Memory B cell (primary cell): ENCODE results near the gene WBP1.

Experiments
- ATAC-seq: fragments of 150-1000 bp; cut with Tn5 transposase; 2 replicates; pipeline ENCODE4 v1.10.0; 2021; ENCODE audit warnings: low read depth, mild to moderate bottlenecking, moderate library complexity
- DNase-seq, 2 donors: peaks; one replicate each; pipeline ENCODE4 v3.0.0; 2022; ENCODE audit warnings: low spot score in 2 of 2
- H3K27ac Mint-ChIP-seq: one replicate; pipeline ENCODE4 v1.8.0; 2022; ENCODE audit warnings: mild to moderate bottlenecking, moderate library complexity, mixed read lengths
- H3K27me3 Mint-ChIP-seq: one replicate; pipeline ENCODE4 v1.8.0; 2022; ENCODE audit warnings: mixed read lengths
- H3K36me3 Mint-ChIP-seq: one replicate; pipeline ENCODE4 v1.8.0; 2022; ENCODE audit warnings: mild to moderate bottlenecking, mixed read lengths
- H3K4me1 Mint-ChIP-seq: one replicate; pipeline ENCODE4 v1.8.0; 2022; ENCODE audit warnings: mixed read lengths
- H3K4me3 Mint-ChIP-seq: one replicate; pipeline ENCODE4 v1.8.0; 2022; ENCODE audit warnings: mild to moderate bottlenecking, moderate library complexity, mixed read lengths
- H3K9me3 Mint-ChIP-seq: one replicate; pipeline ENCODE4 v1.8.0; 2022; ENCODE audit warnings: mixed read lengths

WBP1 gene

DNA sequence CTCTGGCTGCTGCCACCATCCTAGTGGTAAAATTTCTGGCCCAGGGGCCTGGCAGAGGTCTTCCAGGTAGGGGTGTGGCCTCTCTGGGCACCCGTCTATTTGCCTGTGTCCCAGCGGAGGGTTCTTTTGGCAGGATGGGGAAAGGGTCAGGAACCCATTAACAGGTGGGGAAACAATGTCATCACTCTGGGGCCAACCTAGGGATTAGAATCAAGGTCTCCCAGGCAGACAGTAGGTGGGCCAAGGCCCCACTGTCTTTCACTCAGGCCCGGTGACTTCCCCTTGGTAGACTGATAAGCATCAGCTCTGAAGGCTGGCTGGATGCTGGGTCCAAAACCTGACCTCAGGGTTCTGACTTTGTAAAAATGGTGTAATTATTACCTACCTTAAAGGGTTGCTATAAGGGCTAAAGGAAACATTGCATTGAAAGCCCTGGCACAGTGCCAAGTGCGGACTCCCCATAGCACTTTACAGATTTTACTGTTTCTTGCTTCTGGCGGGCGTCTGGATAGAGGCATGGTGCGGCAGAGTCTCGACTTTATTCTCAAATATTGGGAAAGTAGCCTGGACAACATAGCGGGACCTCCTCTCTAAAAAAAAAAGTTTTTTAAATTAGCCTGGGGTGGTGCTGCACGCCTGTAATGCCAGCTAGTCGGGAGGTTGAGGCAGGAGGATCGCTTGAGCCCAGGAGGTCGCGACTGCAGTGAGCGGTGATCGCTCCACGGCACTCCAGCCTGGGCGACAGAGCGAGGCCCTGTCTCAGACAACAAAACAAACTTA is 38.9 kb downstream of the WBP1 start:
- Mint-ChIP-seq H3K36me3 (peaks cover 17% of the 10 kb centered on the region), H3K27ac (no peak overlapping the region), H3K4me3 (peak overlapping the region; percentile 82), H3K4me1 (peaks cover 13% of the 10 kb centered on the region), H3K27me3 (peaks cover 17% of the 10 kb centered on the region), H3K9me3 (no peaks in the 10 kb centered on the region)
- ATAC-seq (no peak), DNase-seq (no peak)

DNA sequence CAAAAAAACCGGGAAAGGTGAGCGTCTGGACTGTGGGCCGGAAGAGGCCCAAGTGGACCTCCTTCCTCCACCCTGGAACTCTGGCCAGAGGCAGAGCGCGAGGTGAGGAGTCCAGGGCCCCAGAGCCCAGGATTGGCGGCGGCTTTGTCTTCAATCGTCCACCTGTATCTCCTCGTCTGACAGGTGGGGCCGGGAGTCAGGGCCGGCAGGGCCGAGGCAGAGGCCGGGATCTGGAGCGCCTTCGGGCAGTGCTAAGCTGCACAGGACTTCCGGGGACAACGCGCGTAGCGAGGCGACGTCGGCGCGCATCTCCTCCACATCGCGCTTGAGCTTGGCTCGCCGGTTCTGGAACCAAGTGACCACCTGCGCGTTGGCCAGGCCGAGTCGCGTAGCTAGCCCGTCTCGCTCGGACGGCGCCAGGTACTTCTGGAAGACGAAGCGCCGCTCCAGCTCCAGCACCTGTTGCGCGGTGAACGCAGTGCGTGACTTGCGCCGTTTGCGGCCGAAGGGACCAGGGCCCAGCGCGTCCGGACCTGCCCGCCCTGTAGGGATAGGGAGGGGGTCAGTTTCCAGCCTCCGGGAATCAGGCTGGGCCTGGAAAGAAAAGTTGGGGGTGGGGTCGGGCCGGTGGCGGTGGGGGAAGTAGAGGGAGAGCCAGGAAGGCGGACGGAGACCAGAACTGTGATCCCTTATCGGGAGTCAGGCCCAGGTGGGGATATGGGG is 39.7 kb downstream of the WBP1 start:
- peak overlapping the region; percentile 82 for H3K4me3 Mint-ChIP-seq
- ATAC-seq (peak; percentile 28), DNase-seq (no peak)
- H3K9me3 Mint-ChIP-seq: no peaks in the 10 kb centered on the region
- H3K27ac Mint-ChIP-seq: peak overlapping the region; percentile 17
- H3K36me3 Mint-ChIP-seq: peaks cover 12% of the 10 kb centered on the region
- H3K27me3 Mint-ChIP-seq: peaks cover 19% of the 10 kb centered on the region
- peaks cover 13% of the 10 kb centered on the region for H3K4me1 Mint-ChIP-seq

DNA sequence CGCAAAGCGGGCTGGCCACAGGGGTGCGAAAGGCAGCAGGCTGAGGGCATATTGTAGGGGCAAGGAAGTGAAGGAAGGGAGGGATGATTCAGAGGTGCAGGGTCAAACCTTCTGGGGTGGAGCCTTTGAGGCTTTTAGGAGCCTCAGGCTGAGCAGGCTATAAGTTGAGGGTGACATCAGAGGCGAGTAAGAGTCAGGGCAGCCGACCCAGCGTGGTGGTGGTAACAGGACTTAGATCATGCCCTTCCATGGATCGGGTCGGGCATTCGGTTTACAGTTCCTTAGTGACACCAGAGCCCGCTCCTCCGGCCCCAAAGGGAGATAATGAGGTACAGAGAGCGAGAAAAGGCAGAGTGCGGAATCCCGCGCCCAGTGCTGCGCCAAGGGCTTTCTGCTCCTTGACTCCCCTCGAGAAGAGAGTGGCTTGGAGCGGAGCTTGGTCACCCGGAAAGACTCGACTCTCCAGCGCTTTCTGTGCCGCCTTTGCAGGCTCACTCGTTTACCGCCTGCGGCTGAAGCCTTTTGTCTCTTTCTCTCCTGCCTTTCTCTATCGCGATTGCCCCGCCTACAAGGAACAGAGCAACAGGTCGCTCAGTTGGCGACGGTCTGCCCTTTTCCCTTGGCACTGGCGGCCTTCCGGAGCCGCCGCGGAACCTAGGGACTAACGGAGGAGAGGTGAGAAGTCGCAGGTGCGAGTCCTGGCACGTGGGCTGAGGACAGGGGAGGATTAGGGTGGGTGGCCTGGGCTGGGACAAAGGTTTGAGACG is 40.4 kb downstream of the WBP1 start:
- DNase-seq: peak; percentile 16 to 29
- Mint-ChIP-seq H3K36me3 (peaks cover 8% of the 10 kb centered on the region), H3K27me3 (peaks cover 19% of the 10 kb centered on the region), H3K27ac (peak overlapping the region; percentile 17), H3K9me3 (no peaks in the 10 kb centered on the region), H3K4me3 (peak overlapping the region; percentile 82), H3K4me1 (peaks cover 13% of the 10 kb centered on the region)
- ATAC-seq: peak; percentile 26

DNA sequence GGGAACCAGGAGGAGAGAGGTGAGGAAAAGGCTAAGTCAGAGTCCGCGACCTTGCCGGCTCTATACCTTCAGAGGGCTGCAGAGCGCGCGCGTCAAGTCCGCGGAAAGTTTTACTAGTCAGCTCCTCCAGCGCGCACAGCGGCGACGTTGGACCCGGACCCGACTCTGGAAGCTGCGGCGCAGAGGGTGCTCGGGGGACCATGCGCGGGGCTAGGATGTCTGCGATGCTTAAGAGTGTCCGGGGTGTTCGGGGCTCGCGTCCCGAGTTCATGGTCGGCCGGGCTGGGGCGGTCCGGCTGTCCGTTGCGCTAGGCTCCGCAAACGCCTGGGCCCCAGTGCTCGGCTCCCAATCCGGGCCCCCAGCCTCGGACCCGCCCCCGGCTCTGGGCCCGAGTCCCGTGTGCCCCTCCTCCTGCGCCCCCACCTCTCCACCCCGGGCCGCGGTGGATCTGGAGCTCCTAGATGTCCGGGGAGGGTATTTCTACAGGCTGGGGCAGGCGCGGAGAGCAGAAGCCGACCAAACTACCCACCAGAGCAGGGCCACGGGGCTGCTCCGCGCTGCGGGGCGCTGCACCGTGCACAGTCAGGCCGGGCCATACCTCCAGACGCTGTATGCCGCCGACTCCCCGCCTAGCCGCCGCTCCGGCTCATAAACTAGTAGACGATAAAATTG is 41.2 kb downstream of the WBP1 start, which contains the start of gene LBX2:
LBX2 (minus strand) TSS at position 337 of the 673 bp plus-strand sequence; CDS start at position 271, 66 bp downstream.
- DNase-seq: peak in 1 of 2 donors; percentile 40
- Mint-ChIP-seq H3K4me1 (peaks cover 16% of the 10 kb centered on the region), H3K36me3 (peaks cover 2% of the 10 kb centered on the region), H3K4me3 (peak within 1 kb of the TSS; percentile 82), H3K27ac (peak within 1 kb of the TSS; percentile 17), H3K27me3 (peaks cover 22% of the 10 kb centered on the region), H3K9me3 (no peaks in the 10 kb centered on the region)
- ATAC-seq: peak; percentile 34

DNA sequence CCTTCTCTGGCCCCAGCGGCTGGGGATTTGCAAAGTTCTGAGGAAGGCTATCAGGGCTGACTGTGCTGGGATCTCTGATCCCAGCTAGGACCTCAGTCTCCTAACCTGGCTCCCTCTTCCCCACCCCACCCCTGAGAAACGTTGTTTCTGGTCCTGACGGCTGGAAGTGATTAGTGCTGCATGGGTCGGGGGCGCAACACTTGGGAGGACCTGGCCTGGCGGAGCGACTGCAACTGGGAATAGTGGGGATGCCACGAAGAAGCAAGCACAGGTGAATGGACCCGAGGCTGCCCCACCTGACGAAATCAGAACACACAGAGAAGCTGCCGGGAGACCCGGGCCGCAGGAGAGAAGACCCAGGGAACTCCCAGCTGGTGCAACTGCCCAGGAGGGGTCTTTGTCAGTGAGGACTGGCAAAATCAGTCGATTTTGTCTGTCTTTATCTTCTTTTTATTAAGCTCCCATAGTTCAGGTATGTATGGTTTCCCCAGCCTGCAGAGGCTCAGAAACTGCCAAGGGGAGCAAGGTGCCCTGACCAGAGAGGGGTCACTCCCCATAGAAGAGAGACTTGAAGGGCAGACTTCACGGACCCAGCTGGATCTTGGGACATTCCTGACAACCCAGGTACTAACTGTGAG is 41.8 kb downstream of the WBP1 start:
- ATAC-seq (no peak), DNase-seq (no peak)
- Mint-ChIP-seq H3K27me3 (peaks cover 22% of the 10 kb centered on the region), H3K4me1 (peaks cover 20% of the 10 kb centered on the region), H3K4me3 (no peak overlapping the region), H3K9me3 (no peaks in the 10 kb centered on the region), H3K36me3 (peaks cover 8% of the 10 kb centered on the region), H3K27ac (no peak overlapping the region)

DNA sequence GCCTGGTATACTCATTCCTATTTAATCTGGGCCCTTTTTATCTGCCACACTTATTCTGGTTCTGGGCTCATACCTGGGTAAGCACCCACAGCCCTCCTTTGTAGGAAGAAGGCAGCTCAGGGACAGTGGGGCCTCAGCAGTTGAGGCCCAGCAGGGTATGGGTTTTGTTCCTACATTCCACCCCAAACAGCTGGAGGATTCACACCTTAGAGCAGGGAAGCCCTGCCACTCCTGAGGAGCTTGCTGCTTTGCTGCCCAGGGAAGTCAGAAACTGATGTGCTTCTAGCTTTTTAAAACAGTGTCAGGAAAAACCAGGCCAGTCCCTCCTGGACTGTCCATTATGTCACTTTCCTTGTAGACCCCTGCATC is 42.3 kb downstream of the WBP1 start:
- Mint-ChIP-seq H3K27me3 (peaks cover 22% of the 10 kb centered on the region), H3K4me3 (no peak overlapping the region), H3K4me1 (peaks cover 22% of the 10 kb centered on the region), H3K9me3 (no peaks in the 10 kb centered on the region), H3K27ac (no peak overlapping the region), H3K36me3 (peaks cover 13% of the 10 kb centered on the region)
- no peak for DNase-seq
- ATAC-seq: no peak

DNA sequence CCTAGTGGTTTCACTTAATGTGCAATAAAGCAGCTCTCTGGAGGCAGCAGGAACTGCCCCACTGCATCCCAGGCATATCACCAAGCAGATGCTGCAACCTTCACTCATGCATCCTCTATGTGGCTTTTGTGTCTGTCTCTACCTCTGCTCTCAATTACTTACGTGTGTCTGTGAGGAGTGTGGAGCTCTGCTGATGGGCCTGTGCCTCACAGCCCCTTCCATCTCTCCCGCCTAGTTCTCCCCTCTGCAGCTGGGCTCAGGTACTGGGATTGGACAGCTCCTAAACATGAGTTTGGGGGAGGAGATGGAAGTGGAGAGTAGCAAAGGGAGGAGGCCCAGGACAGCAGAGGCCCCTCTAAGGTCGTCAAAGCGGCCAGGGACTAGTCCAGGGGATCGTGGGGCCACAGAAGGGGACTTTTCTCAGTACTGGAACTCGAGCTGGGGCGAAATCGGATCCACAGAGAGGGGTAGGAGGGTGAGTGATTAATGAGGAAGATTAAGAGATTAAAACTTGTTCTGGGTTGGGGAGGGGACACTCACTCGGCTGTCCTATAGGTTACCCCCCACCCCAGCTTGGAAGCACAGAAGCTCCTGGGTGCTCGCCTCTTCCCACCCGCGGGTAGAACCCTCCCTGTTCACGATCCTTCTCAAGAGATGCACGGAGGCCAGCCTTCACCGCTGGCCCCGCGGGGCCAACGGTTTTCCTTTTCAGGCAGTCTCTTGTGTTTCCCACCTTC is 43.3 kb downstream of the WBP1 start:
- H3K4me1 Mint-ChIP-seq: peaks cover 26% of the 10 kb centered on the region
- no peak for DNase-seq
- H3K27me3 Mint-ChIP-seq: peaks cover 23% of the 10 kb centered on the region
- H3K36me3 Mint-ChIP-seq: peaks cover 17% of the 10 kb centered on the region
- no peak for ATAC-seq
- H3K9me3 Mint-ChIP-seq: no peaks in the 10 kb centered on the region
- peak overlapping the region; percentile 15 for H3K27ac Mint-ChIP-seq
- H3K4me3 Mint-ChIP-seq: peak overlapping the region; percentile 56

DNA sequence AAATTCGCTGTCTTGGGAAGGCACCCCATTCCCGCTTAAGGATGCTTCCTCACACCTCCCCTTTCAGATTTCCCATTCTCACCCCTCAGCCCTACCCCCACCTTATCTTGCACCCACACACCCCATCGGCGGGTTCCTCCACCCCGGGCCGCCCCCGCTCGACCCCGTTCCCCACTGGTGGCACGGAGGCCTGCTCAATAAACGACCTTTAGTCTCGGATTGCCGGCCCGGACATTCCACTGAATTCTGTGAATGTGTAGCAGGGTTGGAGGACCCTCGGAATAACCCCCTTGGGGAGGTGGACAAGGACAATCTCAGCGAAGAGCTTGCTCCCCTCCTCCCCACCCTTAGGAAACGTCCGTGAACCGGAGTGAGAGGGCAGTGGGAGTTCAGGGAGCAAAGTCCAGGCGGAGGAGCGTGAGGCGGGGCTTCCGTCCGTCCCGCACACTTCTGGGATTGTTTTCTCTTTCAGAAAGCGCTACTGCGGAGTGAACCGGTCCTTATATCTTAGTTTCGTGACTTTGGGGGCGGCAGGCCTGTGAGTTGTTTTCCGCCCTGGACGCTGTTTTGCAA is 44.0 kb downstream of the WBP1 start:
- peak overlapping the region; percentile 72 for H3K4me3 Mint-ChIP-seq
- peaks cover 23% of the 10 kb centered on the region for H3K27me3 Mint-ChIP-seq
- peaks cover 20% of the 10 kb centered on the region for H3K36me3 Mint-ChIP-seq
- H3K27ac Mint-ChIP-seq: no peak overlapping the region
- ATAC-seq (no peak), DNase-seq (no peak)
- no peaks in the 10 kb centered on the region for H3K9me3 Mint-ChIP-seq
- peaks cover 32% of the 10 kb centered on the region for H3K4me1 Mint-ChIP-seq

DNA sequence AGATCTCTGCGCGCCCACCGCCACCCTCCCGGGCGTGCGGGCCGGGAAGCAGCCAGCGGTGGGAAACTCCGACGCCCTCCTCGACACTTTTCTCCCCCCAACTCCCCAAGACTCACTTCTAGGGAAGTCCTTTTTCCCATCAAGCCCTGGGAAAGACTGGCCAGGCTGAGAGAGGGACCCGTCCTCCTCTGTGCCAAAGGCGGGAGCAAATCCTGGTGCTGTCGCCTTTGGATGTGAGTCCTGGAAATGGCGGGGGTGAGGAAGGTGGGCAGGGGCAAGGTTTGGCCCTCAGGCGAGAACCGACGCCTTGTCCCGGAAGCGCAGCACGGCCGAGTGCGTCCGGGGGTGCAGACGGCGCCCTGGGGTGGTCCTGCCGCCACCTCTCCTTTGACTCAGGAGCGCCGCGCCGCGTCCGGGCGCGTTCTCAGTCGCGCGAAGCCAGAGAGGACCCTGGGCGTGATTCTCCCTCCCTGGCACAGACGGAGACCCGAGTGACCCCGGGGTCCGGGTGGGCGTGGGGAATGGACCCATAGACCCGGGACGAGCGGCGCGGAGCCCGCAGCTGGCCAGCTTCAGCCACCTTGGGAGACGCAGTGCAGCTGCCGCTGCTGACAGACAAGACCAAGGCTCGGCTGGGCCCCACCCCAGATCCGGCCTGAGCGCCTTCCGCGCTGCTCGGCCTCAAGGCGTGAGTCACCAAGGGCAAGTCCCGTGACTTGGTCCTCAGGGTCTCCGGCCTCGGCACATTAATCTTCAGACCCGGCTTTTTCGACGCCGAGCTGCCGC is 44.7 kb downstream of the WBP1 start:
- peak overlapping the region; percentile 72 for H3K4me3 Mint-ChIP-seq
- no peaks in the 10 kb centered on the region for H3K9me3 Mint-ChIP-seq
- H3K27ac Mint-ChIP-seq: no peak overlapping the region
- H3K27me3 Mint-ChIP-seq: peaks cover 23% of the 10 kb centered on the region
- peaks cover 32% of the 10 kb centered on the region for H3K4me1 Mint-ChIP-seq
- no peak for ATAC-seq
- H3K36me3 Mint-ChIP-seq: peaks cover 20% of the 10 kb centered on the region
- peak; percentile 38 to 55 for DNase-seq

DNA sequence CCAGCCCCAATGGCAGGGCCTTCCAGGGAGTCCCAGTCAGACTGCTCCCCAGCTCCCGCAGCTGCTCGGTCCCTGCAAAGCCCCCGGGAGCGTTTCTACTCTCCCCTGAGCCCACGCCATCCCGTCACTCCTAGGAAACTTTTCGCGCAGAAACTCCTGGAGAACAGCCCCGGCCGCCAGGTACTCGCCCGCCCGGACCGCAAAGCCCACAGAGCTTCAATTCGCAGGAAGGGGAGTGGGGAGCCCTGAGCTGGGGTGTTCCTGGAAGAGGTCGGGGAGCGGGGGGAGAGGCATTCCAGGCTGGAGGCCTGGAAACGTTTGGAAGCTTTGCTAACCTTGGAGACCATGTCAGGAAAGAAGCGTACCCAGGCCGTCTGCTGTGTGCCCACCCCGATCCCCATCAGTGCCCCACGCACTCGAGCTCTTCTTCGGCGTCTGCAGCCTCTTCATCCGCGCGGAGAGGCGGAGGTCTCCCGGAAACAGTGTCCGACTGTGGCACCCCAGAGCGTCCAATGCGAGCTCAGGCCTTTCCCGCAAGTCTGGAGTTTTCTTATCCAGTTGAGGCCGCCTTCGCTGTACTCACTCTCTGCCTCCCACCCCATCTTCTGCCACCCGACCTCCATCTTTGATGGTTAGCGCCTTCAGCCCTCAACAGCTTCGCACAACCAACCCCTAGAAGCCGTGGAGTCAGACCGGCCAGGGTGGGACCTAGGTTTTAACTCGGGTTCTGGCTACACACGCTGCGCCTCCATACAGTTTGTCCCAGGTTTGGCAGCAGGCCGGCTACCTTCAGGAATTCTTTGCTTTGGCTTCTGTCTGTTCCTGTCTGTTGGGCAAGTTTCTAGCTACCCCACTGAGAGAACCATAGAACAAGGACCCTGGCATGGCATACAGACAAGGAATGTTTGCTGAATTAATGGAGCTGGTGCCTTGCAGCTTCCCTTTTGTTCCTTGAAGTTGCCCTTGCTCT is 45.6 kb downstream of the WBP1 start:
- Mint-ChIP-seq H3K27ac (peak overlapping the region; percentile 49), H3K9me3 (no peaks in the 10 kb centered on the region), H3K4me1 (peaks cover 33% of the 10 kb centered on the region), H3K4me3 (peak overlapping the region; percentile 72), H3K36me3 (peaks cover 20% of the 10 kb centered on the region), H3K27me3 (peaks cover 19% of the 10 kb centered on the region)
- no peak for ATAC-seq
- DNase-seq: no peak

DNA sequence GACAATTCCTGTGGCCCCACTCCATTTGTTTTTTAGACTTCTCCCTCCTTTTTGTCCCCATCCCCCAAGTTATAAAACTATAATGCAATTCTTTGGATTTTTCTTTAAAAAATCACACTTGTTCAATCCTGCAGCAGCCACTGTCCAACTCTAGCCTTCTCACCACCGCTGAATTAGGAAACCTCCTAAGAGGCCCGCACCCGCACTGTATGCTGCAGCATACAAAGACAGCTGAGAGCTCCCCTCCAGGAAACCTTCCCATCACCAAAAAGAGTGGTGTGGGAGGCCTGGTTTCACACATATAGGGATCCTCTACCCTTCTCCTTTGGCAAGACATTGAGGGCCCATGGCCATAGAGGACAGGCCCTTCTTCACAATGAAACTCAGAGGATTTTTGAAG is 46.4 kb downstream of the WBP1 start:
- H3K36me3 Mint-ChIP-seq: peaks cover 20% of the 10 kb centered on the region
- ATAC-seq (no peak), DNase-seq (no peak)
- H3K27ac Mint-ChIP-seq: peak overlapping the region; percentile 49
- peaks cover 15% of the 10 kb centered on the region for H3K27me3 Mint-ChIP-seq
- no peaks in the 10 kb centered on the region for H3K9me3 Mint-ChIP-seq
- H3K4me3 Mint-ChIP-seq: peak overlapping the region; percentile 66
- H3K4me1 Mint-ChIP-seq: peaks cover 27% of the 10 kb centered on the region
